Uterus (tissue), 2 donors: ENCODE results near the gene DPF3.

ENCODE experiments used
- POLR2A ChIP-seq, 2 donors: fragments of 450-650 bp; IDR thresholded peaks; one replicate each; pipeline ENCODE4 v1.6.1; 2016; ENCODE audit warnings: antibody characterized with exemption in 2 of 2, mild to moderate bottlenecking in 1 of 2, moderate library complexity in 1 of 2
- TF ChIP-seq, protein P1 (sequence below), 4 experiments: fragments of 200-600 bp in 2 of 4; fragments of 450-650 bp in 2 of 4; sonication (generic) in 2 of 4; IDR thresholded peaks; one replicate each; pipeline ENCODE4 v1.5.1; 2016 to 2019; ENCODE audit warnings: antibody characterized with exemption in 4 of 4, mild to moderate bottlenecking in 2 of 4, moderate library complexity in 1 of 4

DNA sequence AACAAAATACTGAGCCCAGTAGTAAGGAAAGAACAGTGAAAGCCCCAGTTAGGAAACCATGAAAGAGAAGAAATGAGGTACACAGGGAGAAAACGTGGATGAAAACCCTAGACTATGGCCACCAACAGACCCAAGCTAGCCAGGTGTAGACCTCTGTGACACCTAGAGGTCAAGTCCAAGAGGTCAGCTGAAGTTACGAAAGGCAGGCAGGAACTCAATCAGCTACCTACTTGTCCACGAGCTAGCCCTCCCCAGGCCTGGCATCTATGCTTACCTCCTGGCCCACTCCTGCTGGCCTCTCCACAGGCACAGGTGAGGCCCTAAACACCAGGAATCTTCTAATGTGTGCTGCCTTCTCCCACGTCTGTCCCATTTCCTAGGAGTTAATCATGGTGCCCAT is 48.7 kb downstream of the DPF3 start:
- TF ChIP-seq POLR2A (IDR thresholded peaks at IDR 0.05), result no peak
- TF ChIP-seq, protein P1, sequence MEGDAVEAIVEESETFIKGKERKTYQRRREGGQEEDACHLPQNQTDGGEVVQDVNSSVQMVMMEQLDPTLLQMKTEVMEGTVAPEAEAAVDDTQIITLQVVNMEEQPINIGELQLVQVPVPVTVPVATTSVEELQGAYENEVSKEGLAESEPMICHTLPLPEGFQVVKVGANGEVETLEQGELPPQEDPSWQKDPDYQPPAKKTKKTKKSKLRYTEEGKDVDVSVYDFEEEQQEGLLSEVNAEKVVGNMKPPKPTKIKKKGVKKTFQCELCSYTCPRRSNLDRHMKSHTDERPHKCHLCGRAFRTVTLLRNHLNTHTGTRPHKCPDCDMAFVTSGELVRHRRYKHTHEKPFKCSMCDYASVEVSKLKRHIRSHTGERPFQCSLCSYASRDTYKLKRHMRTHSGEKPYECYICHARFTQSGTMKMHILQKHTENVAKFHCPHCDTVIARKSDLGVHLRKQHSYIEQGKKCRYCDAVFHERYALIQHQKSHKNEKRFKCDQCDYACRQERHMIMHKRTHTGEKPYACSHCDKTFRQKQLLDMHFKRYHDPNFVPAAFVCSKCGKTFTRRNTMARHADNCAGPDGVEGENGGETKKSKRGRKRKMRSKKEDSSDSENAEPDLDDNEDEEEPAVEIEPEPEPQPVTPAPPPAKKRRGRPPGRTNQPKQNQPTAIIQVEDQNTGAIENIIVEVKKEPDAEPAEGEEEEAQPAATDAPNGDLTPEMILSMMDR (IDR thresholded peaks at IDR 0.05), result no peak
